Stimulated activated naive B cell treated with anti-CD40 and anti-IgM and Interleukin-4, amounts not matched to agents 10 μg/mL and 1 μg/mL and 100 μg/mL, for 72 hours (primary cell): ENCODE results near the gene LRP1.

Source experiments
- ATAC-seq, 2 donors: fragments of 150-1000 bp; cut with Tn5 transposase; replicated peaks; 2 replicates each; pipeline ENCODE4 v1.10.0; 2021; ENCODE audit warnings: moderate library complexity in 1 of 2
- DNase-seq: peaks from one replicate; pipeline ENCODE4 v3.0.0; 2021
- H3K27ac Mint-ChIP-seq: one replicate; pipeline ENCODE4 v1.8.0; 2022; ENCODE audit warnings: mild to moderate bottlenecking, mixed read lengths
- H3K27me3 Mint-ChIP-seq, 2 donors: one replicate each; pipeline ENCODE4 v1.8.0; 2022; ENCODE audit warnings: mixed read lengths in 2 of 2
- H3K36me3 Mint-ChIP-seq, 2 donors: one replicate each; pipeline ENCODE4 v1.8.0; 2022; ENCODE audit warnings: mixed read lengths in 2 of 2, mild to moderate bottlenecking in 1 of 2
- H3K4me1 Mint-ChIP-seq, 2 donors: one replicate each; pipeline ENCODE4 v1.8.0; 2022; ENCODE audit warnings: mixed read lengths in 2 of 2, mild to moderate bottlenecking in 1 of 2
- H3K4me3 Mint-ChIP-seq, 2 donors: one replicate each; pipeline ENCODE4 v1.8.0; 2022; ENCODE audit warnings: mild to moderate bottlenecking in 2 of 2, mixed read lengths in 2 of 2, moderate library complexity in 1 of 2
- H3K9me3 Mint-ChIP-seq, 2 donors: one replicate each; pipeline ENCODE4 v1.8.0; 2022; ENCODE audit warnings: mixed read lengths in 2 of 2, mild to moderate bottlenecking in 1 of 2

Gene LRP1

DNA sequence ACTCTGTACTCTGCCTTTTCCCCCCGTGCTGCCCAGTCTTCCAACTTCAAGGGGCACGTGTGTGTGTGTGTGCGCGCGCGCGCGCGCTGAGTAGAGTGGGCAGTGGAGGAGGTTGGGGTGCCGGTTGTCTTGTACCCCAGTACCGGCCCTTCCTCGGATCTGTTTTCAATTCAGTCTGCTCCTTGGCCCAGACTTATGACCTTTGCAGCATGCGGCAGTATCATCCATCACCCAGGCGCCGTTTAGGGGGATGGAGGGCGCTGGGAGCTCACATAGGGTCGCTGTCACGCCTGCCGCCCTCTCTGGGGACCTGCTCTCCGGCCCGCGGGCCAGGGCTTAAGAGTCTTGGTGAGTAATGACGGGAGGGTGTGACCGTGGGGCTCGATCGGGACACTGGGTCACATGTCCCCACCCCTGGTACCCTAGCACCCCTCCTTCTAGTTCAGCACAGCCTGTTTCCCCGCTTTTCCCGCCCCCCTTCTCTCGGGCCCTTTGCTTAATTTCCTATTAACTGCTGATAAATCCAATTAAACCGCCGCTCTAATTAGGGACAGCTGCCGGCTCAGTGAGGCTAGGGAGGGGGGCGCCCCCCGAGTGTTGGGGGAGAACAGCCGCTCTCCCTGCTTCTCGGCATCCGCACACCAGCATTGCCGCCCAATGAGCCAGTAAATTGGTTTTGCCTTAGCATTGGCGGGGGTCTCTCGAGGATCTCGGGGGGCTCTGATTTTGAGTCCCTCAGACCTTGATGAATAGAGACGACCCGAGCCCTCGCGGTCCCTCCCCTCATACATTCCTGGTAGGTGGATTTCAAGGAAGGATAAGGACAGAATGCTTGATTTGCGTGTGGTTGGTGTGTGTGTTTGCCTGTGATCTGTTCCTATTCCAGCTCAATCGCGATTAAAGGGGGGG, 113.4 kb downstream of the LRP1 start:
- Mint-ChIP-seq H3K36me3 (peaks cover 4 to 9% of the 10 kb centered on the region in 2 donors), H3K9me3 (no peaks in the 10 kb centered on the region), H3K4me1 (peaks cover 53 to 77% of the 10 kb centered on the region in 2 donors), H3K27ac (peak overlapping the region; percentile 74), H3K4me3 (peak overlapping the region; percentile 41 to 85), H3K27me3 (peaks cover 55 to 59% of the 10 kb centered on the region in 2 donors)
- ATAC-seq: no peak
- no peak for DNase-seq

GRCh38 chr12:57242329-57242690, 114.0 kb downstream of the LRP1 start:
- Mint-ChIP-seq H3K27ac (peak overlapping the region; percentile 52), H3K9me3 (no peaks in the 10 kb centered on the region), H3K4me1 (peaks cover 49 to 71% of the 10 kb centered on the region in 2 donors), H3K4me3 (peak overlapping the region; percentile 75 to 79), H3K36me3 (peaks cover 0 to 8% of the 10 kb centered on the region in 2 donors), H3K27me3 (peaks cover 50 to 54% of the 10 kb centered on the region in 2 donors)
- DNase-seq (no peak), ATAC-seq (no peak)

- no peaks in the 10 kb centered on the region for H3K9me3 Mint-ChIP-seq
- peaks cover 44 to 65% of the 10 kb centered on the region in 2 donors for H3K4me1 Mint-ChIP-seq
- no peak for DNase-seq
- H3K27me3 Mint-ChIP-seq: peaks cover 44 to 48% of the 10 kb centered on the region in 2 donors
- peak; percentile 33 to 37 for ATAC-seq
- peak overlapping the region; percentile 71 for H3K27ac Mint-ChIP-seq
- H3K4me3 Mint-ChIP-seq: peak overlapping the region; percentile 75 to 79
- H3K36me3 Mint-ChIP-seq: peaks cover 0 to 6% of the 10 kb centered on the region in 2 donors
Observed at GRCh38 chr12:57242691-57243454, 114.6 kb downstream of the LRP1 start.

DNA sequence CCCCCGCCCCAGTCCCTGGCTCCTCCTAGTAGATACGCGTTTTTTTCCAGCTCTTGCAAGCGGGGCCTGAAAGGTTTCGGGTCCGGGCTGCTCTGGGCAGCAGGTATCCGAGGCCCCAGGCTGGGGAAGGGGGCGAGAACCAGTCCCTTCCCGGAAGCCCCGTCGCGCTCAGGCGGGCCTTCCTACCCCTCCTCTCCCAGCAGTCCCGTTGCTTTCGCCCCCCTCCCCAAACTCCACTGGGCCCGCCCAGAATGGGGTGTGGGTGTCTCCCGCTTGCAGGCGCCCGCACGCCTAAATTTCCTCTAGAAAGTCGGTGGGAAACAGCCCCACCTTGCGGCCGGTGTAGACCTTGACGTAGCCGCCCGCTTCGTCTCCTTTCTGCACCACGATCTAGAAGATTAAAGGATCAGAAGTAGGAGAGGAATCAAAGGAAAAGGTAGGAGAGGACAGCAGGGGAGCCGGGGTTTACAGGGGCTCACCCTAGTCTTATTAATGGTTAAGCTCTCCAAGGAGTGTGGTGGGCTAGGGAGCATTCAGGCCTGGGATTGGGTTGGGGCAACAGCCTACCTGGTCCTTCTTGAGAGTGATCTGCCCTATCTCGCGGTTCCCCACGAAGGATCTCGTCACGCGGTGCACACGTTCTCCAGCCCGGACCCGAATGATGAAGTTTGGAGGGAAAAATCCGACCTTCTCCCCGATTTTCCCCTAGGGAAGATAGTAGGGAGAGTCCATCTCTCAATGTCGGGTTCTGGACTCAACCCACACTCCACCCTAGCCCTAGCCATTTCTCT, 115.4 kb downstream of the LRP1 start:
- Mint-ChIP-seq H3K9me3 (no peaks in the 10 kb centered on the region), H3K4me3 (peak overlapping the region; percentile 75 to 79), H3K27ac (peak overlapping the region; percentile 72), H3K36me3 (peaks cover 0 to 11% of the 10 kb centered on the region in 2 donors), H3K27me3 (peaks cover 41 to 42% of the 10 kb centered on the region in 2 donors), H3K4me1 (peaks cover 44 to 59% of the 10 kb centered on the region in 2 donors)
- peak; percentile 59 for DNase-seq
- ATAC-seq: peak; percentile 18 to 35

DNA sequence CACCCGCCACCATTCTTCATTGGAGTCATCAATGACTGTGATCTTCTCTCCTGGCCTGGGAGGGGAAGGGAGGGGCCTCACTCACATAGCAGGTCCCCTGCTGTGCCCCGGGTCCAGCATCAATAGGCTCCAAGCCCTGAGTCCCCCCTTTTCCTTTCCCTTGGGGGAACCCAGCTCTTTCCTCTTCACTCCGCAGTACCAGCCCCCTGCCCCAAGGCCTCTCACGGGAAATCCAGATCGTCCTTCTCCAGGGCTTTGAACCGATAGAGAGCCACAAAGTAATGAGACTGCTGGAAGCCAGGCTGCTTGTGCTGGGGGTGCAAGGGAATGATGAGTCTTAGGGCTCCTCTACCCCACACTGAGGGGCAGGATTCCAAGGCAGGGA, 116.0 kb downstream of the LRP1 start:
- DNase-seq (no peak), ATAC-seq (no peak)
- Mint-ChIP-seq H3K27ac (peak overlapping the region; percentile 15), H3K4me3 (peak overlapping the region in 1 of 2 donors; percentile 34), H3K4me1 (peaks cover 47 to 60% of the 10 kb centered on the region in 2 donors), H3K36me3 (peaks cover 3 to 16% of the 10 kb centered on the region in 2 donors), H3K27me3 (peaks cover 38 to 39% of the 10 kb centered on the region in 2 donors), H3K9me3 (no peaks in the 10 kb centered on the region)

DNA sequence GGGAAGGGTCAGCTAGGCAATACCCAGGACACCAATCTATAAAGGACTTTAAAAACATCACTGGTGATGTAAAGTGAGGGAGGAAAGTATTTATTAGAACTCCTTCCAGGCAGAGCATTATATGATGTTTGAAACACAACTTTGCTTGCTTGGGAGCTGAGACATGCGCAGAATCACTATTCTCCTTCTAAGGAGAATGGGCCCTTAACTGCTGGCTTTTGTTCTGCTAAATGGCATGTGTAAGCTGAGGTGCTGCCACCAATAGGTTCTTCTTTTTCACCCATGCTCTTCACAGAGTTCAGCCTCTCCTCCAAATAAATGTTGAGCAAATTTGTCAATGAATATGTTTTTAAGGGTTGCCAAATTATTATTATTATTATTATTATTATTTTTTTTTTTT, 118.8 kb downstream of the LRP1 start:
- no peak overlapping the region for H3K4me3 Mint-ChIP-seq
- no peak overlapping the region for H3K27ac Mint-ChIP-seq
- H3K9me3 Mint-ChIP-seq: no peaks in the 10 kb centered on the region
- H3K36me3 Mint-ChIP-seq: peaks cover 3 to 16% of the 10 kb centered on the region in 2 donors
- peaks cover 24 to 36% of the 10 kb centered on the region in 2 donors for H3K4me1 Mint-ChIP-seq
- no peak for ATAC-seq
- no peak for DNase-seq
- H3K27me3 Mint-ChIP-seq: peaks cover 23 to 27% of the 10 kb centered on the region in 2 donors

GRCh38 chr12:57248934-57249742, 120.9 kb downstream of the LRP1 start:
- DNase-seq: no peak
- Mint-ChIP-seq H3K27me3 (peaks cover 10 to 11% of the 10 kb centered on the region in 2 donors), H3K27ac (no peak overlapping the region), H3K9me3 (no peaks in the 10 kb centered on the region), H3K4me1 (peaks cover 9 to 15% of the 10 kb centered on the region in 2 donors), H3K36me3 (peaks cover 3 to 25% of the 10 kb centered on the region in 2 donors), H3K4me3 (peak overlapping the region; percentile 19 to 73)
- peak; percentile 16 to 27 for ATAC-seq

DNA sequence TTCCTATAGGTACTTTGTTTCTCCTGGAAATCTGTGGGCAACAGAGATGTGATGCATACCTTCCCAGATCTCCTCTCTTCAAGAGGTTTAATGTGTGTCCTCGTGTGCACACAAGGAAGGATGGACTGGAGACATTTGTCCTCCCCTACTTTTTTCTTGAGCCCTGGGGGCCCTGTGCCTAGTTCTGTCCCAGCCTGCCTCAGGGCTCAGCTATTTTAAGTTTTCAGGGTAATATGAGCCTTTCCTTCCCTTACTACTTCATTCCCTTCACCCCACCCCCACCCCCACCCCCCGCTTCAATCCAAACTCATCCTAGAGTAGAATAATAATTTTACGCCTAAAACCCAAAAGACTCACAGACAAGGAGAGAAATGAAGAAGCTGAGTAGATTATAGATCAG, 122.3 kb downstream of the LRP1 start:
- H3K27ac Mint-ChIP-seq: no peak overlapping the region
- H3K9me3 Mint-ChIP-seq: no peaks in the 10 kb centered on the region
- no peak for DNase-seq
- H3K4me3 Mint-ChIP-seq: no peak overlapping the region
- peaks cover 8 to 13% of the 10 kb centered on the region in 2 donors for H3K4me1 Mint-ChIP-seq
- ATAC-seq: no peak
- H3K27me3 Mint-ChIP-seq: no peaks in the 10 kb centered on the region
- H3K36me3 Mint-ChIP-seq: peaks cover 3 to 32% of the 10 kb centered on the region in 2 donors

GRCh38 chr12:57250956-57251355, 122.7 kb downstream of the LRP1 start, which contains the start of gene STAC3:
Gene STAC3, minus strand, starts transcription at chr12:57251187. Its CDS starts 1,551 bp downstream, at chr12:57249636.
- Mint-ChIP-seq H3K9me3 (no peaks in the 10 kb centered on the region), H3K4me3 (no peak within 1 kb of the TSS), H3K36me3 (peaks cover 6 to 35% of the 10 kb centered on the region in 2 donors), H3K4me1 (peaks cover 8 to 13% of the 10 kb centered on the region in 2 donors), H3K27ac (no peak within 1 kb of the TSS), H3K27me3 (no peaks in the 10 kb centered on the region)
- no peak for ATAC-seq
- no peak for DNase-seq

DNA sequence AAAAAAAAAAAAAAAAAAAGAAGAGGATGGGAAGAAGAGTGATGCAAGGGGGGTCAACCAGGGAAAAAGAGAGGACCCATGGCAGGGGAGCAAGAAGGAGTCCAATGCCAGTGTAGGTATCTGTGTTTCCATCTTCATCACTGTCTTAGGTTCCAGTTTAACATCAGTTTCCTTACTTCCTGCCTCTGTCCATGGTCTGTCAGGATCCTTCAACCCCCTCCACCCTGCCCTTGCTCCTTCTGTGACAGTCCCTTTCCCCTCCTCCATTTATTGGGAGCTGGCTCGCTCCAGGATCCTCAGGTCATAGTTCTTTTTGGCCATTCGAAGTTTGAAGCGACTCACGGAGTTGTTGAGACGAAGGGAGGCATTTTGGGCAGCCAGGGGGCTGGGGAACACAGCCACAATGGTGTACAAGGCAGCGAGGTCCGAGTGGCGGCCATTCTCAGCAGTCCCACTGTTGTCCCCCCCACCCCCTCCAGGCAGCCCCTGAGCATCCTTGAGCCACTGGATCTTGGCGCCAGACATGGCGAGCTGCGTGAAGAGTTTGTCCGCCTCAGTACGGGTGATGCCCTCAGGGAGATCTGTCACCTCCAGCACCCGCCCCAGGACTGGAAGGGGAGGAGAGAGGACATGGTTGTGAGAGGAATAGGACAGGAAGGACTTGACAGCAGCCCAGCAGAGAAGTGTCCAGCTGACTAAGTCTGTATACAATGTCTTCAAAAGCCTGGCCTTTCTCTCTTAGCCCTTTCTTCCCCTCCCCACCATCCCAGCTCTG, 126.4 kb downstream of the LRP1 start:
- Mint-ChIP-seq H3K27me3 (no peaks in the 10 kb centered on the region), H3K36me3 (peaks cover 19 to 33% of the 10 kb centered on the region in 2 donors), H3K4me3 (no peak overlapping the region), H3K27ac (no peak overlapping the region), H3K4me1 (peaks cover 0 to under 1% of the 10 kb centered on the region in 2 donors), H3K9me3 (no peaks in the 10 kb centered on the region)
- no peak for DNase-seq
- no peak for ATAC-seq

DNA sequence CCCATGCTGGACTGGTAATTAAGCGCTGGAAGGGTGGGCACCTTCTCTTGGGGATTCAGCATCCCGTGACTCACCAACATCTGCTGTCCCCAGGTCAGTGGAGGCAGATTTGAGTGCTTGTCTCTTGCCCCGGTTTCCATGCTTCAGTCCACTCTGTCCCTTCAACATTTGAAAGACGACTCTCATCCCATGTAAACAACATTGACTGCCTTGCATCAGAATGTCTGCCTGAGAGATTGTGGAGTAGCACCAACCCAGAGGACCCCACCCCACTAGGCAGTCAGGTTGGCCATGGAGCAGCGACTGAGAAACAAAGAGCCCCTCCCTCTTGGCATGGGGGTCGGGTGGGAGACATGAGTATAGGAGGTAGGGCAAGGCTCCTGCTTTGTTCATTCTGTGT, 127.6 kb downstream of the LRP1 start:
- no peaks in the 10 kb centered on the region for H3K27me3 Mint-ChIP-seq
- no peak for DNase-seq
- H3K4me1 Mint-ChIP-seq: no peaks in the 10 kb centered on the region
- H3K9me3 Mint-ChIP-seq: no peaks in the 10 kb centered on the region
- ATAC-seq: no peak
- H3K36me3 Mint-ChIP-seq: peaks cover 26 to 41% of the 10 kb centered on the region in 2 donors
- H3K27ac Mint-ChIP-seq: no peak overlapping the region
- no peak overlapping the region for H3K4me3 Mint-ChIP-seq

GRCh38 chr12:57258977-57259970, 131.0 kb downstream of the LRP1 start:
- H3K4me1 Mint-ChIP-seq: peaks cover 4 to 8% of the 10 kb centered on the region in 2 donors
- DNase-seq (no peak), ATAC-seq (no peak)
- H3K27me3 Mint-ChIP-seq: no peaks in the 10 kb centered on the region
- H3K4me3 Mint-ChIP-seq: no peak overlapping the region
- peaks cover 28 to 38% of the 10 kb centered on the region in 2 donors for H3K36me3 Mint-ChIP-seq
- no peaks in the 10 kb centered on the region for H3K9me3 Mint-ChIP-seq
- H3K27ac Mint-ChIP-seq: no peak overlapping the region
